ENCODE measurements around the gene HOXA3.

Gene HOXA3

GRCh38 chr7:27071622-27072390, 80.6 kb downstream of the HOXA3 start:
- H3K4me1 ChIP-seq (ENCODE audit: insufficient read depth, poor library complexity, severe bottlenecking): peaks cover 17% of the 10 kb centered on the region
- H3K27me3 ChIP-seq (ENCODE audit: insufficient read depth, poor library complexity, severe bottlenecking): no peaks in the 10 kb centered on the region
- H3K4me3 ChIP-seq (ENCODE audit: severe bottlenecking): no peak overlapping the region
- H3K36me3 ChIP-seq (ENCODE audit: low read depth): no peaks in the 10 kb centered on the region
- no peak overlapping the region for H3K27ac ChIP-seq (ENCODE audit: poor library complexity, severe bottlenecking)
- no peaks in the 10 kb centered on the region for H3K9me3 ChIP-seq (ENCODE audit: severe bottlenecking)
- DNase-seq (ENCODE audit: low spot score) (no peak), ATAC-seq (ENCODE audit: low read depth) (peak; percentile 54; the same call in 2 of the 3 replicates)
- TF ChIP-seq, protein P1, sequence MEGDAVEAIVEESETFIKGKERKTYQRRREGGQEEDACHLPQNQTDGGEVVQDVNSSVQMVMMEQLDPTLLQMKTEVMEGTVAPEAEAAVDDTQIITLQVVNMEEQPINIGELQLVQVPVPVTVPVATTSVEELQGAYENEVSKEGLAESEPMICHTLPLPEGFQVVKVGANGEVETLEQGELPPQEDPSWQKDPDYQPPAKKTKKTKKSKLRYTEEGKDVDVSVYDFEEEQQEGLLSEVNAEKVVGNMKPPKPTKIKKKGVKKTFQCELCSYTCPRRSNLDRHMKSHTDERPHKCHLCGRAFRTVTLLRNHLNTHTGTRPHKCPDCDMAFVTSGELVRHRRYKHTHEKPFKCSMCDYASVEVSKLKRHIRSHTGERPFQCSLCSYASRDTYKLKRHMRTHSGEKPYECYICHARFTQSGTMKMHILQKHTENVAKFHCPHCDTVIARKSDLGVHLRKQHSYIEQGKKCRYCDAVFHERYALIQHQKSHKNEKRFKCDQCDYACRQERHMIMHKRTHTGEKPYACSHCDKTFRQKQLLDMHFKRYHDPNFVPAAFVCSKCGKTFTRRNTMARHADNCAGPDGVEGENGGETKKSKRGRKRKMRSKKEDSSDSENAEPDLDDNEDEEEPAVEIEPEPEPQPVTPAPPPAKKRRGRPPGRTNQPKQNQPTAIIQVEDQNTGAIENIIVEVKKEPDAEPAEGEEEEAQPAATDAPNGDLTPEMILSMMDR (IDR thresholded peaks at IDR 0.05; ENCODE audit: poor library complexity, severe bottlenecking): no peak

DNA sequence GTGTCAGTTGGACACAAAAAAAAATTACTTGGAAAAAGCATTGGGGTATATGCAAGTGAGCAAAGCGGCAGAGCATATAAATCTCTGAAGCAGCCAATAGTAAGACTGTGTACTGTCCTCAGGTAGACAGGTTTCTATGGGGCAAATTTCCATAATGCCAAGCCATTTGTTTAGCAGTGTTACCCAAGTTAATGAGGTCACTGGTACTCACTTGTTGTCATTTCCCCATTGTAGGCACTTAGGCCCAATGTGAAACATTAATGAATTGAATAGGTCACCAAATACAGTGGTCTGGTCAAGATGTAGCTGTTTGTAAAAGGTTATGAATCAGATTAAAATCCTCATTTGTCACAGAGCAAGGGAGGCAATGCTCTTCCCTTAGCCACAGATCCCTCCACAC, 84.1 kb downstream of the HOXA3 start:
- TF ChIP-seq, protein P1 (IDR thresholded peaks at IDR 0.05; ENCODE audit: poor library complexity, severe bottlenecking): no peak
- no peaks in the 10 kb centered on the region for H3K36me3 ChIP-seq (ENCODE audit: low read depth)
- no peak overlapping the region for H3K27ac ChIP-seq (ENCODE audit: poor library complexity, severe bottlenecking)
- H3K4me1 ChIP-seq (ENCODE audit: insufficient read depth, poor library complexity, severe bottlenecking): peaks cover 29% of the 10 kb centered on the region
- H3K9me3 ChIP-seq (ENCODE audit: severe bottlenecking): no peaks in the 10 kb centered on the region
- no peak overlapping the region for H3K4me3 ChIP-seq (ENCODE audit: severe bottlenecking)
- ATAC-seq (ENCODE audit: low read depth): no peak
- no peak for DNase-seq (ENCODE audit: low spot score)
- no peaks in the 10 kb centered on the region for H3K27me3 ChIP-seq (ENCODE audit: insufficient read depth, poor library complexity, severe bottlenecking)

DNA sequence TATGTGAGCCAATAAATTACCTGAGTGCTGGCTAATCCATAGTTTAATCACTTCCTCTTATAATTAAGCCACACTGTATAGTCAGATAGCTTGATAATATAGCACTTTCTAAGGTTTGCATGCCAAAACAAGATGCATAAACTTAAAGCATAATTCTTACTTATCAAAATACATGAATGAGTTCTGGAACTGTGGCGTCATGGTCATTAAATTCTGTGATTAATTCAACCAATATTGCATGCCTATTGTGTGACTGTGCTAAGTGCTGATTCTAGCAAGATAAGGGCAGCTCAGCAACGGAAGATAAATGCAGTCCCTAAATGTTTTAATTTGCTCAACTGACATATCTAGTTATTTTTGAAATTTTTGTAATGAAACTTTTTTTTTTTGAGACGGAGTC, 86.2 kb downstream of the HOXA3 start:
- Histone ChIP-seq H3K27ac (ENCODE audit: poor library complexity, severe bottlenecking) (peak overlapping the region; percentile 65), H3K4me3 (ENCODE audit: severe bottlenecking) (no peak overlapping the region), H3K9me3 (ENCODE audit: severe bottlenecking) (no peaks in the 10 kb centered on the region), H3K4me1 (ENCODE audit: insufficient read depth, poor library complexity, severe bottlenecking) (peaks cover 13% of the 10 kb centered on the region), H3K36me3 (ENCODE audit: low read depth) (no peaks in the 10 kb centered on the region), H3K27me3 (ENCODE audit: insufficient read depth, poor library complexity, severe bottlenecking) (no peaks in the 10 kb centered on the region)
- TF ChIP-seq, protein P1 (IDR thresholded peaks at IDR 0.05; ENCODE audit: poor library complexity, severe bottlenecking): no peak
- DNase-seq (ENCODE audit: low spot score) (no peak), ATAC-seq (ENCODE audit: low read depth) (peak; percentile 89)

DNA sequence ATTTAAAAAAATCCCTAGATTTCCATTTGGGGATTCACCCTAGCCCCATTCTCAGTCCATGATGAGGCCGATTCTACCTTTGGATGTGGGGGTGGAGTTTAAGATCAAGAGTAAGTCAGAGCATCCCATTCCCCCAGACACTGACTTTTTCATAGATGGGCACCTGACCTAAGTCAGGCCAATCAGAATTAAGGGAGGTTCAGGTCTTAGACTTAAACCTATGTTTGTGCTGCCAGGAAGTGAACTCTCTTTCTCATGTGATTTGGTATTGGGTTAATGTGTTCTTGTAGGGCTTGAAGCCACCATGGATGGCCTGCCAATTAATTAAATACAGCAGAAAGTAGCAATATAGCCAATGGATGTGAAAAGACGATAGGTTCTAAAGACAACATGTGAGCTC, 86.7 kb downstream of the HOXA3 start:
- Histone ChIP-seq H3K27ac (ENCODE audit: poor library complexity, severe bottlenecking) (peak overlapping the region; percentile 65), H3K9me3 (ENCODE audit: severe bottlenecking) (no peaks in the 10 kb centered on the region), H3K4me1 (ENCODE audit: insufficient read depth, poor library complexity, severe bottlenecking) (peaks cover 13% of the 10 kb centered on the region), H3K36me3 (ENCODE audit: low read depth) (no peaks in the 10 kb centered on the region), H3K27me3 (ENCODE audit: insufficient read depth, poor library complexity, severe bottlenecking) (no peaks in the 10 kb centered on the region), H3K4me3 (ENCODE audit: severe bottlenecking) (no peak overlapping the region)
- TF ChIP-seq, protein P1 (IDR thresholded peaks at IDR 0.05; ENCODE audit: poor library complexity, severe bottlenecking): no peak
- ATAC-seq (ENCODE audit: low read depth) (peak; percentile 34; the same call in 2 of the 3 replicates), DNase-seq (ENCODE audit: low spot score) (no peak)

DNA sequence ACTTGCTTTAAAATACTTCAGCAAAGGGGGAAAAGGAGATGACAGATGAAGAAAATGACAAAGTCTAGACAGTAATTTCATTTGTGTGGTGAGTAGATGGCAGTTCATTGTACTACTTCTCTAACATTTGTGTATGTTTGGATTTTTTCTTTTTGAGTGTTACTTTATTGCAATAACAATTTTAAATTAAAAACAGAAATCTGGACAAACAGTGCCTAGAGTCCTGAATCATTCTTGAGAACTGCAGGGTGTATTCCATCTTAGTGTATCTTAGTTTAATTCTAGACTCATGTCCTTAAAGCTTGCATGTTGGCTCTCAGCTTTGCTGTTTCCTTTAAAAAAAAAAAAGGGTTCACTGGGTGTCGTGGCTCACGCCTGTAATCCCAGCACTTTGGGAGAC, 87.7 kb downstream of the HOXA3 start:
- DNase-seq (ENCODE audit: low spot score): no peak
- Histone ChIP-seq H3K27ac (ENCODE audit: poor library complexity, severe bottlenecking) (peak overlapping the region; percentile 65), H3K27me3 (ENCODE audit: insufficient read depth, poor library complexity, severe bottlenecking) (no peaks in the 10 kb centered on the region), H3K4me3 (ENCODE audit: severe bottlenecking) (no peak overlapping the region), H3K4me1 (ENCODE audit: insufficient read depth, poor library complexity, severe bottlenecking) (peaks cover 13% of the 10 kb centered on the region), H3K9me3 (ENCODE audit: severe bottlenecking) (no peaks in the 10 kb centered on the region), H3K36me3 (ENCODE audit: low read depth) (no peaks in the 10 kb centered on the region)
- TF ChIP-seq, protein P1 (IDR thresholded peaks at IDR 0.05; ENCODE audit: poor library complexity, severe bottlenecking): no peak
- no peak for ATAC-seq (ENCODE audit: low read depth)

Data from RWPE2 (cell line).